IMR-90 (cell line): ENCODE data around the gene ABL1. TPM values are rescaled to one million over a fixed set of nuclear protein-coding genes. Genes with fewer than 3 reads are reported as not detected.

ENCODE experiments used
- ATAC-seq: fragments of 200-7000 bp; cut with Tn5 transposase; 2 replicates; pipeline ENCODE4 v1.9.1; 2020; ENCODE audit warnings: low read depth, mild to moderate bottlenecking, moderate library complexity
- BruUV-seq: library from RNA; stranded (reverse); fragments of 400-500 nt; replicated peaks from 2 replicates; lab custom pipeline; 2021; lab: Mats Ljungman, UMichigan
- CTCF ChIA-PET: fragments of 300-600 bp; formaldehyde crosslinking; extraction: SDS; loops from one replicate; lab custom pipeline; 2021; ENCODE audit warnings: antibody characterized with exemption; lab: Yijun Ruan, JAX
- POLR2A ChIA-PET: fragments of 300-600 bp; sonication (Branson Sonifier 250); formaldehyde crosslinking; loops from one replicate; lab custom pipeline; 2022; ENCODE audit warnings: antibody characterized with exemption; ENCODE audit not compliant: unreplicated experiment; lab: Charles Lee
- DNase-seq: peaks from one replicate; pipeline ENCODE4 v3.0.0; 2013
- H2AFZ ChIP-seq: replicated peaks from 2 replicates; pipeline ENCODE3; 2013; ENCODE audit warnings: low read length, mild to moderate bottlenecking; ENCODE audit not compliant: poor library complexity
- H2AK5ac ChIP-seq: 2 replicates; pipeline ENCODE4 v1.6.1; 2013; ENCODE audit warnings: low read depth, low read length, inconsistent platforms
- H2AK9ac ChIP-seq: replicated peaks from 2 replicates; pipeline ENCODE3; 2013; ENCODE audit warnings: mild to moderate bottlenecking, low read depth, low read length, moderate library complexity; ENCODE audit not compliant: poor library complexity
- H2BK120ac ChIP-seq: 2 replicates; pipeline ENCODE4 v1.6.1; 2013; ENCODE audit warnings: low read depth, low read length, inconsistent platforms
- H2BK15ac ChIP-seq: 3 replicates; pipeline ENCODE4 v1.6.1; 2013; ENCODE audit warnings: low read depth, low read length, inconsistent platforms
- H2BK20ac ChIP-seq: 2 replicates; pipeline ENCODE4 v1.6.1; 2013; ENCODE audit warnings: low read depth, mild to moderate bottlenecking, inconsistent platforms, low read length, moderate library complexity
- H2BK5ac ChIP-seq: 2 replicates; pipeline ENCODE4 v1.6.1; 2013; ENCODE audit warnings: mild to moderate bottlenecking, low read depth, low read length, inconsistent platforms; ENCODE audit not compliant: poor library complexity, severe bottlenecking
- H3K14ac ChIP-seq: replicated peaks from 2 replicates; pipeline ENCODE4 v1.6.1; 2013; ENCODE audit warnings: low read depth, low read length, inconsistent platforms
- H3K18ac ChIP-seq: 2 replicates; pipeline ENCODE4 v1.6.1; 2013; ENCODE audit warnings: low read depth, low read length, control low read depth
- H3K23ac ChIP-seq: 2 replicates; pipeline ENCODE4 v1.6.1; 2013; ENCODE audit warnings: low read depth, low read length, inconsistent platforms
- H3K27ac ChIP-seq: 2 replicates; pipeline ENCODE4 v1.5.1; 2013; ENCODE audit warnings: mild to moderate bottlenecking, control low read depth, low read length; ENCODE audit not compliant: insufficient read depth
- H3K27me3 ChIP-seq: 2 replicates; pipeline ENCODE4 v1.6.1; 2013; ENCODE audit warnings: low read length; ENCODE audit not compliant: control insufficient read depth, insufficient read depth
- H3K36me3 ChIP-seq: 2 replicates; pipeline ENCODE4 v1.6.1; 2013; ENCODE audit warnings: low read length, mixed read lengths; ENCODE audit not compliant: control insufficient read depth, insufficient read depth
- H3K4ac ChIP-seq: 2 replicates; pipeline ENCODE4 v1.6.1; 2013; ENCODE audit warnings: low read depth, low read length, inconsistent platforms
- H3K4me1 ChIP-seq: 2 replicates; pipeline ENCODE4 v1.6.1; 2013; ENCODE audit warnings: low read length, mixed read lengths; ENCODE audit not compliant: control insufficient read depth, insufficient read depth
- H3K4me2 ChIP-seq: 2 replicates; pipeline ENCODE4 v1.6.1; 2013; ENCODE audit warnings: low read depth, mild to moderate bottlenecking, control low read depth, low read length, moderate library complexity
- H3K4me3 ChIP-seq: 2 replicates; pipeline ENCODE4 v1.5.1; 2013; ENCODE audit warnings: low read depth, mild to moderate bottlenecking, control low read depth, low read length, moderate library complexity; ENCODE audit not compliant: insufficient read depth
- H3K56ac ChIP-seq: 2 replicates; pipeline ENCODE4 v1.6.1; 2013; ENCODE audit warnings: low read length, inconsistent platforms; ENCODE audit not compliant: insufficient read depth; ENCODE audit errors: extremely low read depth
- H3K79me1 ChIP-seq, 2 experiments: 2 replicates each; pipeline ENCODE4 v1.6.1; 2013; ENCODE audit warnings: low read length in 2 of 2, inconsistent platforms in 1 of 2, low read depth in 1 of 2
- H3K9ac ChIP-seq: 2 replicates; pipeline ENCODE4 v1.6.1; 2013; ENCODE audit warnings: low read depth, low read length, control low read depth
- H3K9me1 ChIP-seq: 2 replicates; pipeline ENCODE4 v1.6.1; 2013; ENCODE audit warnings: low read length, inconsistent platforms; ENCODE audit not compliant: insufficient read depth
- H3K9me3 ChIP-seq: 2 replicates; pipeline ENCODE4 v1.6.1; 2013; ENCODE audit warnings: low read length; ENCODE audit not compliant: control insufficient read depth, insufficient read depth
- H4K20me1 ChIP-seq: 2 replicates; pipeline ENCODE4 v1.6.1; 2013; ENCODE audit warnings: low read length, inconsistent platforms; ENCODE audit not compliant: insufficient read depth
- H4K5ac ChIP-seq: 2 replicates; pipeline ENCODE4 v1.6.1; 2013; ENCODE audit warnings: mild to moderate bottlenecking, low read depth, low read length, control low read depth
- H4K8ac ChIP-seq, 2 experiments: 2 replicates each; pipeline ENCODE4 v1.6.1; 2013; ENCODE audit warnings: low read depth in 2 of 2, low read length in 2 of 2, control low read depth in 1 of 2, inconsistent platforms in 1 of 2
- H4K91ac ChIP-seq: 2 replicates; pipeline ENCODE4 v1.6.1; 2013; ENCODE audit warnings: low read depth, low read length, inconsistent platforms; ENCODE audit not compliant: insufficient read depth
- BHLHE40 ChIP-seq: fragments of 150-350 bp; IDR thresholded peaks from 2 replicates; pipeline ENCODE4 v1.6.1; 2016; ENCODE audit warnings: mild to moderate bottlenecking, low read depth, low read length
- CEBPB ChIP-seq: IDR thresholded peaks from 2 replicates; pipeline ENCODE4 v1.6.1; 2012; ENCODE audit warnings: low read depth, low read length, improper control_type of control experiment
- FOS ChIP-seq: fragments of 150-350 bp; IDR thresholded peaks from 2 replicates; pipeline ENCODE4 v1.6.1; 2016; ENCODE audit warnings: low read depth, low read length
- MXI1 ChIP-seq: IDR thresholded peaks from 2 replicates; pipeline ENCODE4 v1.6.1; 2012; ENCODE audit warnings: low read depth, mild to moderate bottlenecking, low read length, moderate library complexity, borderline replicate concordance
- NFE2L2 ChIP-seq: fragments of 150-350 bp; IDR thresholded peaks from 2 replicates; pipeline ENCODE4 v1.6.1; 2016; ENCODE audit warnings: low read depth, mild to moderate bottlenecking, low read length
- POLR2A ChIP-seq: IDR thresholded peaks from 2 replicates; pipeline ENCODE4 v1.6.1; 2012; ENCODE audit warnings: mild to moderate bottlenecking, low read depth, low read length
- RAD21 ChIP-seq: IDR thresholded peaks from 2 replicates; pipeline ENCODE4 v1.6.1; 2012; ENCODE audit warnings: low read length, improper control_type of control experiment
- RFX5 ChIP-seq: IDR thresholded peaks from 2 replicates; pipeline ENCODE4 v1.8.0; 2012; ENCODE audit warnings: low read depth, mild to moderate bottlenecking, low read length, moderate library complexity
- SMC3 ChIP-seq: fragments of 150-350 bp; IDR thresholded peaks from 2 replicates; pipeline ENCODE4 v1.6.1; 2016; ENCODE audit warnings: low read depth, mild to moderate bottlenecking, antibody characterized with exemption, low read length, moderate library complexity
- WGBS, 2 experiments: methylation state at CpG; one replicate each; pipeline versions ENCODE4 v1.1.5 to v1.1.7; 2013; ENCODE audit warnings: missing lambda C conversion rate in 2 of 2; ENCODE audit not compliant: insufficient read length in 1 of 2; ENCODE audit errors: extremely low coverage in 2 of 2; 5-methylcytosine and 5-hydroxymethylcytosine counted together
- dilution Hi-C: fragments of 300-500 bp; cut with HindIII; formaldehyde crosslinking; loops from one replicate; pipeline ENCODE4 v1.14.3; 2018; ENCODE audit warnings: low sequenced_read_pairs; ENCODE audit not compliant: unreplicated experiment
- in situ Hi-C: fragments of 300-500 bp; cut with MboI; formaldehyde crosslinking; loops from 3 replicates; pipeline ENCODE4 v1.14.3; 2019; ENCODE audit warnings: low sequenced_read_pairs, inconsistent platforms, mixed read lengths
- intact Hi-C: fragments of 100-400 bp; cut with micrococcal nuclease; formaldehyde crosslinking; loops from 2 replicates; pipeline ENCODE4 v1.10.0; 2022
- polyA plus RNA-seq, 3 experiments: library from polyadenylated mRNA; depleted of rRNA; stranded (reverse); fragments of >200 nt; gene quantifications; 2 replicates each; pipeline ENCODE4 v1.2.3, GENCODE V29; 2012; ENCODE audit warnings: low replicate concordance in 1 of 3
- total RNA-seq: library from RNA; depleted of rRNA; stranded (reverse); fragments of >200 nt; gene quantifications from 2 replicates; pipeline ENCODE4 v1.2.3, GENCODE V29; 2012
- TF ChIP-seq, protein P1 (sequence below): fragments of 150-350 bp; IDR thresholded peaks from 2 replicates; pipeline ENCODE4 v1.6.1; 2016; ENCODE audit warnings: low read depth, mild to moderate bottlenecking, low read length, moderate library complexity, borderline replicate concordance
- TF ChIP-seq, protein P2 (sequence below): conservative IDR thresholded peaks from 2 replicates; pipeline ENCODE4 v1.5.1; 2012; ENCODE audit warnings: mild to moderate bottlenecking, low read depth, low read length, improper control_type of control experiment
- TF ChIP-seq, protein P3 (sequence below): fragments of 150-350 bp; IDR thresholded peaks from 2 replicates; pipeline ENCODE4 v1.6.1; 2017; ENCODE audit warnings: mild to moderate bottlenecking, antibody characterized with exemption, low read length, low read depth

Gene ABL1
- total and polyA plus RNA-seq, 2 of the 4 experiments (the other 2 are of a cell fraction), result 33.7 to 49.1 TPM

DNA sequence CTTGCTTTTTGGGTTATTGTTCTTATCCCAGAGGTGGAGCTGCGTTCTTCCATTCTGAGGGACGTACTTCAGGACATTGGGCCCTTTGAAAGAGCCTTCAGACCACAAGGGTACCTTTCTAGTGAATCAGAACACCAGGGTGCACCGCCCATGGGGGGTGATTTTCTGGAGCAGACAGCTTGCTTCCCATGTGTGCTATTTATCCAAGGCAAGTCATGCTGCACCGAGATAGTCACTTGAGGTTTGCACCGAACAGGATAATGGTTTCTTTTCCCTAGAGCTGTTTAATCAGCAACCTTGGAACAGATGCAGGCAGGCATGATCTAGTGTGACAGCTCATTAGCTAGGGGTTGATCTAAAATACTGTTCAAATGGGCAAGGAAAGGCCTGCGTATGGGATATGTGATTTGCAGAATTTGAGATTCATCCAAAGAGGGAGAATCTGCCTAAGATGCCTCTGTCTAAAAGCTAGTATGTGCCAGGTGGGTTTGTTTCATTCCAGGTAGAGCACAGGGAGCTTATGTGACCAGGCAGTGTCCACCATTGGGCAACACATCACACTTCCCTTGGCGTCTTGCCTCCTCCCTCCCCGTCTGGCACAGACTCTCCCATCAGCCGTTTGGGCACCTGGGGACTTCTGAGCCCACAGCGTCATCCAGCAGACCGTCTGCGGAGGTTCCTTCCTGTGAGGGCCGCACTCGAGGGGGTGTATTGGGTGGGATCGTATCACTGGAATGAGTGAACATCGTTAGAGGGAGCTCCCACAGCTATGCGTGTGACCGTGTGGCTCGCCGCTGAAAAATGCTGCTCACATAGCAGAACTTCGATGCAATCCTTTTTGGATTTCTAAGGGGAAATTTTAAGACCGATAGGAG is 23.0 kb downstream of the ABL1 start:
- Histone ChIP-seq H2AK5ac (peak overlapping the region; percentile 48; the same call in 1 of the 2 replicates), H3K18ac (0 out of 2 replicates have a peak overlapping the region, but pooled peaks have one; percentile 21), H4K91ac (peak overlapping the region; percentile 47; the same call in 1 of the 2 replicates), H3K9ac (0 out of 2 replicates have a peak overlapping the region, but pooled peaks have one; percentile 31), H3K56ac (peak overlapping the region; percentile 0; the same call in 1 of the 2 replicates), H2BK120ac (peak overlapping the region; percentile 44; the same call in 1 of the 2 replicates), H3K36me3 (peaks cover 55% of the 10 kb centered on the region), H3K27me3 (no peaks in the 10 kb centered on the region), H4K20me1 (peaks cover 62% of the 10 kb centered on the region), H2BK15ac (peak overlapping the region; percentile 1; the same call in 1 of the 3 replicates), H3K14ac (peak overlapping the region; percentile 65), H3K79me1 (peaks cover 26 to 85% of the 10 kb centered on the region in 2 experiments), H2AFZ (peak overlapping the region; percentile 12), H3K4me1 (peaks cover 37% of the 10 kb centered on the region), H4K8ac (peak overlapping the region in 1 of 2 experiments; percentile 65; a peak in 1 of 4 replicates), H2AK9ac (peak overlapping the region; percentile 90), H3K27ac (peak overlapping the region; percentile 71), H3K23ac (peak overlapping the region; percentile 87), H3K4ac (peak overlapping the region; percentile 78), H3K4me2 (peak overlapping the region; percentile 33), H2BK5ac (peak overlapping the region; percentile 78), H3K9me3 (no peaks in the 10 kb centered on the region), H2BK20ac (peak overlapping the region; percentile 58; the same call in 1 of the 2 replicates), H3K9me1 (peaks cover 23% of the 10 kb centered on the region), H3K4me3 (no peak overlapping the region), H4K5ac (peak overlapping the region; percentile 19)
- dilution Hi-C loops (no loop called here), in situ Hi-C loops (loop anchor here (5.0 kb wide), 1 partner anchor 81 kb away; no protein-coding TSS in a partner anchor), intact Hi-C loops (no loop called here)
- CTCF ChIA-PET, result interaction anchor here (0.6 to 1.8 kb wide), 5 partner anchors 9 to 156 kb away, joined by 3 to 4 read pairs (median 3); no protein-coding TSS in a partner anchor
- BruUV-seq, result no TSS peak
- WGBS, 2 experiments, result 8% methylated on average over 9 of the region's 22 CpGs; no CpG with 5 or more reads in 1 of the 2 experiments
- peak; percentile 63 for ATAC-seq
- POLR2A ChIA-PET, result no interaction called here
- DNase-seq, result peak; percentile 97
- TF ChIP-seq SMC3 (no peak), BHLHE40 (peak; percentile 56), POLR2A (peak; percentile 84), MXI1 (no peak), RAD21 (peak; percentile 11; the same call in 1 of the 2 replicates), NFE2L2 (peak; percentile 8; the same call in 1 of the 2 replicates), CEBPB (peak; percentile 96), RFX5 (no peak), FOS (peak; percentile 70)
- TF ChIP-seq, protein P1, sequence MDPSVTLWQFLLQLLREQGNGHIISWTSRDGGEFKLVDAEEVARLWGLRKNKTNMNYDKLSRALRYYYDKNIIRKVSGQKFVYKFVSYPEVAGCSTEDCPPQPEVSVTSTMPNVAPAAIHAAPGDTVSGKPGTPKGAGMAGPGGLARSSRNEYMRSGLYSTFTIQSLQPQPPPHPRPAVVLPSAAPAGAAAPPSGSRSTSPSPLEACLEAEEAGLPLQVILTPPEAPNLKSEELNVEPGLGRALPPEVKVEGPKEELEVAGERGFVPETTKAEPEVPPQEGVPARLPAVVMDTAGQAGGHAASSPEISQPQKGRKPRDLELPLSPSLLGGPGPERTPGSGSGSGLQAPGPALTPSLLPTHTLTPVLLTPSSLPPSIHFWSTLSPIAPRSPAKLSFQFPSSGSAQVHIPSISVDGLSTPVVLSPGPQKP, result no peak
- TF ChIP-seq, protein P2, sequence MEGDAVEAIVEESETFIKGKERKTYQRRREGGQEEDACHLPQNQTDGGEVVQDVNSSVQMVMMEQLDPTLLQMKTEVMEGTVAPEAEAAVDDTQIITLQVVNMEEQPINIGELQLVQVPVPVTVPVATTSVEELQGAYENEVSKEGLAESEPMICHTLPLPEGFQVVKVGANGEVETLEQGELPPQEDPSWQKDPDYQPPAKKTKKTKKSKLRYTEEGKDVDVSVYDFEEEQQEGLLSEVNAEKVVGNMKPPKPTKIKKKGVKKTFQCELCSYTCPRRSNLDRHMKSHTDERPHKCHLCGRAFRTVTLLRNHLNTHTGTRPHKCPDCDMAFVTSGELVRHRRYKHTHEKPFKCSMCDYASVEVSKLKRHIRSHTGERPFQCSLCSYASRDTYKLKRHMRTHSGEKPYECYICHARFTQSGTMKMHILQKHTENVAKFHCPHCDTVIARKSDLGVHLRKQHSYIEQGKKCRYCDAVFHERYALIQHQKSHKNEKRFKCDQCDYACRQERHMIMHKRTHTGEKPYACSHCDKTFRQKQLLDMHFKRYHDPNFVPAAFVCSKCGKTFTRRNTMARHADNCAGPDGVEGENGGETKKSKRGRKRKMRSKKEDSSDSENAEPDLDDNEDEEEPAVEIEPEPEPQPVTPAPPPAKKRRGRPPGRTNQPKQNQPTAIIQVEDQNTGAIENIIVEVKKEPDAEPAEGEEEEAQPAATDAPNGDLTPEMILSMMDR, result no peak
- TF ChIP-seq, protein P3, sequence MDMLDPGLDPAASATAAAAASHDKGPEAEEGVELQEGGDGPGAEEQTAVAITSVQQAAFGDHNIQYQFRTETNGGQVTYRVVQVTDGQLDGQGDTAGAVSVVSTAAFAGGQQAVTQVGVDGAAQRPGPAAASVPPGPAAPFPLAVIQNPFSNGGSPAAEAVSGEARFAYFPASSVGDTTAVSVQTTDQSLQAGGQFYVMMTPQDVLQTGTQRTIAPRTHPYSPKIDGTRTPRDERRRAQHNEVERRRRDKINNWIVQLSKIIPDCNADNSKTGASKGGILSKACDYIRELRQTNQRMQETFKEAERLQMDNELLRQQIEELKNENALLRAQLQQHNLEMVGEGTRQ, result peak; percentile 38; the same call in 1 of the 2 replicates
